Osteoblast (primary cell): Measurements from ENCODE around the gene MYH9. TPM values are rescaled to one million over a fixed set of nuclear protein-coding genes. Genes with fewer than 3 reads are reported as not detected.

ENCODE experiments used
- DNase-seq: peaks from one replicate; pipeline ENCODE4 v3.0.0; 2011; ENCODE audit warnings: low spot score, mixed read lengths; ENCODE audit not compliant: insufficient read length; ENCODE audit errors: missing footprints
- H2AFZ ChIP-seq: 2 replicates; pipeline ENCODE4 v1.6.0; 2011; ENCODE audit warnings: mild to moderate bottlenecking, low read length
- H3K27ac ChIP-seq: 2 replicates; pipeline ENCODE4 v1.5.1; 2011; ENCODE audit warnings: mild to moderate bottlenecking, low read depth, low read length, moderate library complexity
- H3K27me3 ChIP-seq: 2 replicates; pipeline ENCODE4 v1.6.0; 2012; ENCODE audit warnings: mild to moderate bottlenecking, control low read depth, inconsistent platforms, low read length, moderate library complexity; ENCODE audit not compliant: insufficient read depth
- H3K36me3 ChIP-seq: 2 replicates; pipeline ENCODE4 v1.5.1; 2011; ENCODE audit warnings: mild to moderate bottlenecking, low read length, control low read depth, moderate library complexity; ENCODE audit not compliant: insufficient read depth
- H3K4me1 ChIP-seq: 2 replicates; pipeline ENCODE4 v1.5.1; 2011; ENCODE audit warnings: mild to moderate bottlenecking, low read length, control low read depth, moderate library complexity; ENCODE audit not compliant: insufficient read depth
- H3K4me2 ChIP-seq: 2 replicates; pipeline ENCODE4 v1.6.0; 2011; ENCODE audit warnings: mild to moderate bottlenecking, low read length; ENCODE audit not compliant: insufficient read depth
- H3K4me3 ChIP-seq: fragments of 200-600 bp; sonication (generic); 3 replicates; pipeline ENCODE4 v1.5.1; 2012; ENCODE audit warnings: mild to moderate bottlenecking, low read length, inconsistent platforms; ENCODE audit not compliant: insufficient read depth
- H3K79me2 ChIP-seq: 2 replicates; pipeline ENCODE4 v1.6.0; 2012; ENCODE audit warnings: mild to moderate bottlenecking, low read length, control low read depth, inconsistent platforms; ENCODE audit not compliant: insufficient read depth
- H3K9me3 ChIP-seq: 2 replicates; pipeline ENCODE4 v1.5.1; 2011; ENCODE audit warnings: low read depth, low read length, control low read depth
- H4K20me1 ChIP-seq: 2 replicates; pipeline ENCODE4 v1.6.0; 2012; ENCODE audit warnings: mild to moderate bottlenecking, low read length, control low read depth; ENCODE audit not compliant: insufficient read depth
- total RNA-seq: library from RNA; depleted of rRNA; stranded (reverse); fragments of >200 nt; gene quantifications from 2 replicates; pipeline ENCODE4 v1.2.3, GENCODE V29; 2012
- TF ChIP-seq, protein P1 (sequence below): IDR thresholded peaks from 2 replicates; pipeline ENCODE4 v1.5.1; 2011; ENCODE audit warnings: mild to moderate bottlenecking, low read depth, low read length, moderate library complexity; ENCODE audit errors: extremely low read depth

MYH9 gene
- total RNA-seq, 1 donor = 964 TPM

GRCh38 chr22:36298601-36299000 is 89.2 kb downstream of the MYH9 start:
- Histone ChIP-seq H3K4me1 (no peaks in the 10 kb centered on the region), H3K9me3 (no peaks in the 10 kb centered on the region), H3K79me2 (peaks cover 95% of the 10 kb centered on the region), H3K4me2 (no peak overlapping the region), H3K27ac (no peak overlapping the region), H4K20me1 (peaks cover 84% of the 10 kb centered on the region), H3K4me3 (no peak overlapping the region), H3K36me3 (peaks cover 99% of the 10 kb centered on the region), H2AFZ (no peak overlapping the region), H3K27me3 (no peaks in the 10 kb centered on the region)
- TF ChIP-seq, protein P1, sequence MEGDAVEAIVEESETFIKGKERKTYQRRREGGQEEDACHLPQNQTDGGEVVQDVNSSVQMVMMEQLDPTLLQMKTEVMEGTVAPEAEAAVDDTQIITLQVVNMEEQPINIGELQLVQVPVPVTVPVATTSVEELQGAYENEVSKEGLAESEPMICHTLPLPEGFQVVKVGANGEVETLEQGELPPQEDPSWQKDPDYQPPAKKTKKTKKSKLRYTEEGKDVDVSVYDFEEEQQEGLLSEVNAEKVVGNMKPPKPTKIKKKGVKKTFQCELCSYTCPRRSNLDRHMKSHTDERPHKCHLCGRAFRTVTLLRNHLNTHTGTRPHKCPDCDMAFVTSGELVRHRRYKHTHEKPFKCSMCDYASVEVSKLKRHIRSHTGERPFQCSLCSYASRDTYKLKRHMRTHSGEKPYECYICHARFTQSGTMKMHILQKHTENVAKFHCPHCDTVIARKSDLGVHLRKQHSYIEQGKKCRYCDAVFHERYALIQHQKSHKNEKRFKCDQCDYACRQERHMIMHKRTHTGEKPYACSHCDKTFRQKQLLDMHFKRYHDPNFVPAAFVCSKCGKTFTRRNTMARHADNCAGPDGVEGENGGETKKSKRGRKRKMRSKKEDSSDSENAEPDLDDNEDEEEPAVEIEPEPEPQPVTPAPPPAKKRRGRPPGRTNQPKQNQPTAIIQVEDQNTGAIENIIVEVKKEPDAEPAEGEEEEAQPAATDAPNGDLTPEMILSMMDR = no peak
- DNase-seq = peak; percentile 73

- H3K4me1 ChIP-seq = no peaks in the 10 kb centered on the region
- no peak overlapping the region for H2AFZ ChIP-seq
- no peak overlapping the region for H3K4me2 ChIP-seq
- H3K27me3 ChIP-seq = no peaks in the 10 kb centered on the region
- H3K27ac ChIP-seq = peak overlapping the region; percentile 10
- no peak for DNase-seq
- no peak overlapping the region for H3K4me3 ChIP-seq
- H3K36me3 ChIP-seq = peaks cover 100% of the 10 kb centered on the region
- H4K20me1 ChIP-seq = peaks cover 86% of the 10 kb centered on the region
- TF ChIP-seq, protein P1 = no peak
- H3K9me3 ChIP-seq = no peaks in the 10 kb centered on the region
- H3K79me2 ChIP-seq = peaks cover 96% of the 10 kb centered on the region
Measured at GRCh38 chr22:36298118-36298517, 89.6 kb downstream of the MYH9 start.

DNA sequence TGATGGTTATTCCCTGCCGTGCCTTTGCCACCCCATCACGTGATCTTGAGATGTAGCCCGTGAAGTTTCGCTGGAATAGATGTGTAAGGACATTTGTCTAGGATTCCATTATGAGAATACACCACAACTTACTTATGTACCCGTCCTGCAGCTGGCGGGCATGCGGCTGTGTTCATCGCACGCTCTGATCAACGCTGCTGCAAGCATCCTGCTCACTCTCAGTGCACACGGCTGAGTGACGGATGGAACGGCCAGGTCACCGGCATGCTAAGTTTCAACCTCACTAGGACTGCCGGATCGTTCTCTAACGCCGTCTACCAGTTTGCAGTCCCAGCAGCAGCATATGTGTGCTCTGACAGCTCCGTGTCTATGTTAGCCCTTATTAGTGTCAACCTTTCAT is 90.2 kb downstream of the MYH9 start:
- no peak overlapping the region for H2AFZ ChIP-seq
- H4K20me1 ChIP-seq = peaks cover 84% of the 10 kb centered on the region
- H3K27ac ChIP-seq = peak overlapping the region; percentile 10
- peaks cover 96% of the 10 kb centered on the region for H3K79me2 ChIP-seq
- no peaks in the 10 kb centered on the region for H3K27me3 ChIP-seq
- TF ChIP-seq, protein P1 = no peak
- no peaks in the 10 kb centered on the region for H3K9me3 ChIP-seq
- peaks cover 100% of the 10 kb centered on the region for H3K36me3 ChIP-seq
- H3K4me2 ChIP-seq = no peak overlapping the region
- no peaks in the 10 kb centered on the region for H3K4me1 ChIP-seq
- no peak overlapping the region for H3K4me3 ChIP-seq
- DNase-seq = no peak

DNA sequence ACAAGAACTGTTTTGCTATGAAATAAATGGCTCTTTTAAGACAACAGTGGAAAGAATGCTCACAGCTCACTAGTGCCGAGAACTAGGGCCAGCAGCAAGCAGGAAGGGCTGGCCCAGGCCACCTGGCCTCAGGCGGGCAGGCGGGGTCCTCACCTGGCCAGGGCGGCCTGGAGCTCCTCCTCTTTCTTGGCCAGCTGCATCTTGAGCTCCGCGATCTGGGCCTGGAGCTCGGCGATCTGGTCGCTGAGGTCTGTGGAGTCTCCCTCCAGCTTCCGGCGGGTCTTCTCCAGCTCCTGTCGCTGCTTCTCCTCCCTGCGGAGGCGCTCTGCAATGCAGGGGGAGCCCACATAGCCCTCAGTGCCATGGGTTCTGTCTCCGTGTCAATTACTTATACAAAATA is 91.1 kb downstream of the MYH9 start:
- H3K79me2 ChIP-seq = peaks cover 97% of the 10 kb centered on the region
- no peak overlapping the region for H3K4me2 ChIP-seq
- peaks cover 100% of the 10 kb centered on the region for H3K36me3 ChIP-seq
- peaks cover 86% of the 10 kb centered on the region for H4K20me1 ChIP-seq
- no peak overlapping the region for H3K27ac ChIP-seq
- H3K4me3 ChIP-seq = no peak overlapping the region
- H3K9me3 ChIP-seq = no peaks in the 10 kb centered on the region
- DNase-seq = peak; percentile 44
- TF ChIP-seq, protein P1 = no peak
- H2AFZ ChIP-seq = no peak overlapping the region
- H3K27me3 ChIP-seq = no peaks in the 10 kb centered on the region
- H3K4me1 ChIP-seq = no peaks in the 10 kb centered on the region
